Measurements from ENCODE around the gene TBPL2.
"Not testable (repeated sequence)": the region's sequence is repeated elsewhere in the genome, so short reads cannot be mapped to it uniquely, and the experiment has no call there.

GRCh38 chr14:55383056-55383466 lies 57.4 kb downstream of the TBPL2 start:
- TF ChIP-seq POLR2A, CTCF (IDR thresholded peaks at IDR 0.05): not testable (repeated sequence)

All from right lobe of liver (tissue), 4 donors.